IMR-90 (cell line): ENCODE measurements around the gene OR2V2. TPM values are rescaled to one million over a fixed set of nuclear protein-coding genes. Genes with fewer than 3 reads are reported as not detected.

ENCODE experiments used
- ATAC-seq: fragments of 200-7000 bp; cut with Tn5 transposase; 2 replicates; pipeline ENCODE4 v1.9.1; 2020; ENCODE audit warnings: low read depth, mild to moderate bottlenecking, moderate library complexity
- BruUV-seq: library from RNA; stranded (reverse); fragments of 400-500 nt; replicated peaks from 2 replicates; lab custom pipeline; 2021; lab: Mats Ljungman, UMichigan
- CTCF ChIA-PET: fragments of 300-600 bp; formaldehyde crosslinking; extraction: SDS; loops from one replicate; lab custom pipeline; 2021; ENCODE audit warnings: antibody characterized with exemption; lab: Yijun Ruan, JAX
- POLR2A ChIA-PET: fragments of 300-600 bp; sonication (Branson Sonifier 250); formaldehyde crosslinking; loops from one replicate; lab custom pipeline; 2022; ENCODE audit warnings: antibody characterized with exemption; ENCODE audit not compliant: unreplicated experiment; lab: Charles Lee
- DNase-seq: peaks from one replicate; pipeline ENCODE4 v3.0.0; 2013
- H2AFZ ChIP-seq: replicated peaks from 2 replicates; pipeline ENCODE3; 2013; ENCODE audit warnings: low read length, mild to moderate bottlenecking; ENCODE audit not compliant: poor library complexity
- H2AK5ac ChIP-seq: 2 replicates; pipeline ENCODE4 v1.6.1; 2013; ENCODE audit warnings: low read depth, low read length, inconsistent platforms
- H2AK9ac ChIP-seq: replicated peaks from 2 replicates; pipeline ENCODE3; 2013; ENCODE audit warnings: mild to moderate bottlenecking, low read depth, low read length, moderate library complexity; ENCODE audit not compliant: poor library complexity
- H2BK120ac ChIP-seq: 2 replicates; pipeline ENCODE4 v1.6.1; 2013; ENCODE audit warnings: low read depth, low read length, inconsistent platforms
- H2BK15ac ChIP-seq: 3 replicates; pipeline ENCODE4 v1.6.1; 2013; ENCODE audit warnings: low read depth, low read length, inconsistent platforms
- H2BK20ac ChIP-seq: 2 replicates; pipeline ENCODE4 v1.6.1; 2013; ENCODE audit warnings: low read depth, mild to moderate bottlenecking, inconsistent platforms, low read length, moderate library complexity
- H2BK5ac ChIP-seq: 2 replicates; pipeline ENCODE4 v1.6.1; 2013; ENCODE audit warnings: mild to moderate bottlenecking, low read depth, low read length, inconsistent platforms; ENCODE audit not compliant: poor library complexity, severe bottlenecking
- H3K14ac ChIP-seq: replicated peaks from 2 replicates; pipeline ENCODE4 v1.6.1; 2013; ENCODE audit warnings: low read depth, low read length, inconsistent platforms
- H3K18ac ChIP-seq: 2 replicates; pipeline ENCODE4 v1.6.1; 2013; ENCODE audit warnings: low read depth, low read length, control low read depth
- H3K23ac ChIP-seq: 2 replicates; pipeline ENCODE4 v1.6.1; 2013; ENCODE audit warnings: low read depth, low read length, inconsistent platforms
- H3K27ac ChIP-seq: 2 replicates; pipeline ENCODE4 v1.5.1; 2013; ENCODE audit warnings: mild to moderate bottlenecking, control low read depth, low read length; ENCODE audit not compliant: insufficient read depth
- H3K27me3 ChIP-seq: 2 replicates; pipeline ENCODE4 v1.6.1; 2013; ENCODE audit warnings: low read length; ENCODE audit not compliant: control insufficient read depth, insufficient read depth
- H3K36me3 ChIP-seq: 2 replicates; pipeline ENCODE4 v1.6.1; 2013; ENCODE audit warnings: low read length, mixed read lengths; ENCODE audit not compliant: control insufficient read depth, insufficient read depth
- H3K4ac ChIP-seq: 2 replicates; pipeline ENCODE4 v1.6.1; 2013; ENCODE audit warnings: low read depth, low read length, inconsistent platforms
- H3K4me1 ChIP-seq: 2 replicates; pipeline ENCODE4 v1.6.1; 2013; ENCODE audit warnings: low read length, mixed read lengths; ENCODE audit not compliant: control insufficient read depth, insufficient read depth
- H3K4me2 ChIP-seq: 2 replicates; pipeline ENCODE4 v1.6.1; 2013; ENCODE audit warnings: low read depth, mild to moderate bottlenecking, control low read depth, low read length, moderate library complexity
- H3K4me3 ChIP-seq: 2 replicates; pipeline ENCODE4 v1.5.1; 2013; ENCODE audit warnings: low read depth, mild to moderate bottlenecking, control low read depth, low read length, moderate library complexity; ENCODE audit not compliant: insufficient read depth
- H3K56ac ChIP-seq: 2 replicates; pipeline ENCODE4 v1.6.1; 2013; ENCODE audit warnings: low read length, inconsistent platforms; ENCODE audit not compliant: insufficient read depth; ENCODE audit errors: extremely low read depth
- H3K79me1 ChIP-seq, 2 experiments: 2 replicates each; pipeline ENCODE4 v1.6.1; 2013; ENCODE audit warnings: low read length in 2 of 2, inconsistent platforms in 1 of 2, low read depth in 1 of 2
- H3K9ac ChIP-seq: 2 replicates; pipeline ENCODE4 v1.6.1; 2013; ENCODE audit warnings: low read depth, low read length, control low read depth
- H3K9me1 ChIP-seq: 2 replicates; pipeline ENCODE4 v1.6.1; 2013; ENCODE audit warnings: low read length, inconsistent platforms; ENCODE audit not compliant: insufficient read depth
- H3K9me3 ChIP-seq: 2 replicates; pipeline ENCODE4 v1.6.1; 2013; ENCODE audit warnings: low read length; ENCODE audit not compliant: control insufficient read depth, insufficient read depth
- H4K20me1 ChIP-seq: 2 replicates; pipeline ENCODE4 v1.6.1; 2013; ENCODE audit warnings: low read length, inconsistent platforms; ENCODE audit not compliant: insufficient read depth
- H4K5ac ChIP-seq: 2 replicates; pipeline ENCODE4 v1.6.1; 2013; ENCODE audit warnings: mild to moderate bottlenecking, low read depth, low read length, control low read depth
- H4K8ac ChIP-seq, 2 experiments: 2 replicates each; pipeline ENCODE4 v1.6.1; 2013; ENCODE audit warnings: low read depth in 2 of 2, low read length in 2 of 2, control low read depth in 1 of 2, inconsistent platforms in 1 of 2
- H4K91ac ChIP-seq: 2 replicates; pipeline ENCODE4 v1.6.1; 2013; ENCODE audit warnings: low read depth, low read length, inconsistent platforms; ENCODE audit not compliant: insufficient read depth
- BHLHE40 ChIP-seq: fragments of 150-350 bp; IDR thresholded peaks from 2 replicates; pipeline ENCODE4 v1.6.1; 2016; ENCODE audit warnings: mild to moderate bottlenecking, low read depth, low read length
- CEBPB ChIP-seq: IDR thresholded peaks from 2 replicates; pipeline ENCODE4 v1.6.1; 2012; ENCODE audit warnings: low read depth, low read length, improper control_type of control experiment
- CHD1 ChIP-seq: IDR thresholded peaks from 2 replicates; pipeline ENCODE4 v1.6.1; 2012; ENCODE audit warnings: low read depth, low read length, improper control_type of control experiment
- CTCF ChIP-seq: conservative IDR thresholded peaks from 2 replicates; pipeline ENCODE4 v1.5.1; 2012; ENCODE audit warnings: mild to moderate bottlenecking, low read depth, low read length, improper control_type of control experiment
- FOS ChIP-seq: fragments of 150-350 bp; IDR thresholded peaks from 2 replicates; pipeline ENCODE4 v1.6.1; 2016; ENCODE audit warnings: low read depth, low read length
- MAZ ChIP-seq: IDR thresholded peaks from 2 replicates; pipeline ENCODE4 v1.6.1; 2012; ENCODE audit warnings: low read depth, mild to moderate bottlenecking, low read length, improper control_type of control experiment, moderate library complexity, borderline replicate concordance
- NFE2L2 ChIP-seq: fragments of 150-350 bp; IDR thresholded peaks from 2 replicates; pipeline ENCODE4 v1.6.1; 2016; ENCODE audit warnings: low read depth, mild to moderate bottlenecking, low read length
- POLR2A ChIP-seq: IDR thresholded peaks from 2 replicates; pipeline ENCODE4 v1.6.1; 2012; ENCODE audit warnings: mild to moderate bottlenecking, low read depth, low read length
- RFX5 ChIP-seq: IDR thresholded peaks from 2 replicates; pipeline ENCODE4 v1.8.0; 2012; ENCODE audit warnings: low read depth, mild to moderate bottlenecking, low read length, moderate library complexity
- SMC3 ChIP-seq: fragments of 150-350 bp; IDR thresholded peaks from 2 replicates; pipeline ENCODE4 v1.6.1; 2016; ENCODE audit warnings: low read depth, mild to moderate bottlenecking, antibody characterized with exemption, low read length, moderate library complexity
- USF2 ChIP-seq: fragments of 150-350 bp; IDR thresholded peaks from 2 replicates; pipeline ENCODE4 v1.6.1; 2017; ENCODE audit warnings: mild to moderate bottlenecking, antibody characterized with exemption, low read length, low read depth
- WGBS, 2 experiments: methylation state at CpG; one replicate each; pipeline versions ENCODE4 v1.1.5 to v1.1.7; 2013; ENCODE audit warnings: missing lambda C conversion rate in 2 of 2; ENCODE audit not compliant: insufficient read length in 1 of 2; ENCODE audit errors: extremely low coverage in 2 of 2; 5-methylcytosine and 5-hydroxymethylcytosine counted together
- dilution Hi-C: fragments of 300-500 bp; cut with HindIII; formaldehyde crosslinking; loops from one replicate; pipeline ENCODE4 v1.14.3; 2018; ENCODE audit warnings: low sequenced_read_pairs; ENCODE audit not compliant: unreplicated experiment
- in situ Hi-C: fragments of 300-500 bp; cut with MboI; formaldehyde crosslinking; loops from 3 replicates; pipeline ENCODE4 v1.14.3; 2019; ENCODE audit warnings: low sequenced_read_pairs, inconsistent platforms, mixed read lengths
- intact Hi-C: fragments of 100-400 bp; cut with micrococcal nuclease; formaldehyde crosslinking; loops from 2 replicates; pipeline ENCODE4 v1.10.0; 2022
- polyA plus RNA-seq, 3 experiments: library from polyadenylated mRNA; depleted of rRNA; stranded (reverse); fragments of >200 nt; gene quantifications; 2 replicates each; pipeline ENCODE4 v1.2.3, GENCODE V29; 2012; ENCODE audit warnings: low replicate concordance in 1 of 3
- total RNA-seq: library from RNA; depleted of rRNA; stranded (reverse); fragments of >200 nt; gene quantifications from 2 replicates; pipeline ENCODE4 v1.2.3, GENCODE V29; 2012

The OR2V2 gene
- total and polyA plus RNA-seq, 2 of the 4 experiments (the other 2 are of a cell fraction) = not detected

- Histone ChIP-seq H3K14ac (no peak overlapping the region), H3K27me3 (peaks cover 21% of the 10 kb centered on the region), H2BK20ac (no peak overlapping the region), H3K9me3 (no peaks in the 10 kb centered on the region), H4K8ac (no peak overlapping the region), H3K4me1 (no peaks in the 10 kb centered on the region), H3K9me1 (no peaks in the 10 kb centered on the region; the same call in 1 of the 2 replicates), H3K9ac (no peak overlapping the region), H4K91ac (no peak overlapping the region), H3K79me1 (no peaks in the 10 kb centered on the region), H3K4me3 (no peak overlapping the region), H3K4ac (no peak overlapping the region), H3K27ac (no peak overlapping the region), H3K18ac (no peak overlapping the region), H2BK15ac (no peak overlapping the region), H2AK5ac (no peak overlapping the region), H3K56ac (no peak overlapping the region), H4K20me1 (no peaks in the 10 kb centered on the region), H2AK9ac (no peak overlapping the region), H3K4me2 (no peak overlapping the region), H2BK120ac (no peak overlapping the region), H4K5ac (no peak overlapping the region), H3K23ac (no peak overlapping the region), H3K36me3 (no peaks in the 10 kb centered on the region), H2AFZ (no peak overlapping the region), H2BK5ac (no peak overlapping the region)
- DNase-seq = no peak
- ATAC-seq = no peak
- dilution Hi-C loops (no loop called here), in situ Hi-C loops (no loop called here), intact Hi-C loops (no loop called here)
- TF ChIP-seq POLR2A (no peak), FOS (no peak), RFX5 (no peak), CHD1 (no peak), CTCF (no peak), CEBPB (no peak), MAZ (no peak), NFE2L2 (no peak), BHLHE40 (no peak), USF2 (no peak), SMC3 (no peak)
- POLR2A ChIA-PET = no interaction called here
- BruUV-seq = no TSS peak
- 83% methylated on average over 1 of the region's 5 CpGs; no CpG with 5 or more reads in 1 of the 2 experiments for WGBS, 2 experiments
- CTCF ChIA-PET = no interaction called here
Measured at GRCh38 chr5:181112476-181112875, 34.9 kb upstream of the OR2V2 start.
